GM18499 (cell line): Measurements from ENCODE around the gene SLC38A1.
A peak's percentile ranks its signal among the peaks of the same experiment; 100 is the strongest.
"Not testable (repeated sequence)": the region's sequence is repeated elsewhere in the genome, so short reads cannot be mapped to it uniquely, and the experiment has no call there.

Source experiments
- ATAC-seq: cut with Tn5 transposase; IDR thresholded peaks from one replicate; pipeline ENCODE4 v1.9.1; 2021; ENCODE audit warnings: moderate number of reproducible peaks; ENCODE audit not compliant: insufficient read depth, unreplicated experiment

Gene SLC38A1

GRCh38 chr12:46268583-46269428, at the start of gene SLC38A1:
TSS of gene SLC38A1 (minus strand) at chr12:46269043. CDS start at chr12:46239800, 29,243 bp downstream.
- peak; percentile 36 for ATAC-seq

GRCh38 chr12:46318037-46318436, 49.2 kb upstream of the SLC38A1 start:
- no peak for ATAC-seq

- no peak for ATAC-seq
These were observed 35.2 kb upstream of the SLC38A1 start for GRCh38 chr12:46304070-46304469.

GRCh38 chr12:46303039-46303666, 34.3 kb upstream of the SLC38A1 start:
- no peak for ATAC-seq

- no peak for ATAC-seq
These were observed 32.1 kb upstream of the SLC38A1 start for GRCh38 chr12:46300910-46301309.

- ATAC-seq = no peak
These were observed 31.0 kb upstream of the SLC38A1 start for GRCh38 chr12:46299851-46300250.

GRCh38 chr12:46298261-46298660, 29.4 kb upstream of the SLC38A1 start:
- no peak for ATAC-seq

GRCh38 chr12:46296822-46297221, 28.0 kb upstream of the SLC38A1 start:
- ATAC-seq = no peak

GRCh38 chr12:46292754-46293402, 24.0 kb upstream of the SLC38A1 start:
- ATAC-seq = no peak

GRCh38 chr12:46291953-46292352, 23.1 kb upstream of the SLC38A1 start:
- not testable (repeated sequence) for ATAC-seq

- not testable (repeated sequence) for ATAC-seq
These were observed 16.3 kb upstream of the SLC38A1 start for GRCh38 chr12:46285177-46285576.

- no peak for ATAC-seq
These were observed 14.0 kb upstream of the SLC38A1 start for GRCh38 chr12:46282829-46283228.

GRCh38 chr12:46276756-46277155, 7.9 kb upstream of the SLC38A1 start:
- no peak for ATAC-seq

- no peak for ATAC-seq
These were observed 3.0 kb upstream of the SLC38A1 start for GRCh38 chr12:46271863-46272262.

GRCh38 chr12:46269429-46270241, 792 bp upstream of the SLC38A1 start:
- peak; percentile 20 for ATAC-seq

- no peak for ATAC-seq
These were observed 839 bp downstream of the SLC38A1 start for GRCh38 chr12:46267825-46268582.

- no peak for ATAC-seq
These were observed 1.3 kb downstream of the SLC38A1 start for GRCh38 chr12:46267575-46267824.

- ATAC-seq = no peak
These were observed 1.8 kb downstream of the SLC38A1 start for GRCh38 chr12:46266869-46267574.

GRCh38 chr12:46266382-46266791, 2.5 kb downstream of the SLC38A1 start:
- no peak for ATAC-seq
